Measurements from ENCODE around the gene IL16. TPM values are rescaled to one million over a fixed set of nuclear protein-coding genes. Genes with fewer than 3 reads are reported as not detected.

Gene IL16
- polyA plus RNA-seq, 1 donor from 2014 or later: not detected

DNA sequence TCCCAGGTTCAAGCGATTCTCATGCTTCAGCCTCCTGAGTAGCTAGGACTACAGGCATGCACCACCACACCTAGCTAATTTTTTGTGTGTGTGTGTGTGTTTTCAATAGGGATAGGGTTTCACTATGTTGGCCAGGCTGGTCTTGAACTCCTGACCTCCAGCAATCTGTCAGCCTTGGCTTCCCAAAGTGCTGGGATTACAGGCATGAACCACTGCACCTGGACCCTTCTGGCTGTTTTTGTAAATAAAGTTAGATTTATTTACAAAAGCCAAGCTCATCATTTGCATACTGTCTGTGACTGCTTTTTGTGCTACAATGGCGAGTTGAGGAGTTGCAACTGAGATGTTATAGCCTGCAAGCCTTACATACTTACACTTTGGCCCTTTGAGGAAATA, 28.6 kb upstream of the IL16 start:
- no peak for TF ChIP-seq REST (IDR thresholded peaks at IDR 0.05; ENCODE audit: borderline replicate concordance)
- TF ChIP-seq, protein P1, sequence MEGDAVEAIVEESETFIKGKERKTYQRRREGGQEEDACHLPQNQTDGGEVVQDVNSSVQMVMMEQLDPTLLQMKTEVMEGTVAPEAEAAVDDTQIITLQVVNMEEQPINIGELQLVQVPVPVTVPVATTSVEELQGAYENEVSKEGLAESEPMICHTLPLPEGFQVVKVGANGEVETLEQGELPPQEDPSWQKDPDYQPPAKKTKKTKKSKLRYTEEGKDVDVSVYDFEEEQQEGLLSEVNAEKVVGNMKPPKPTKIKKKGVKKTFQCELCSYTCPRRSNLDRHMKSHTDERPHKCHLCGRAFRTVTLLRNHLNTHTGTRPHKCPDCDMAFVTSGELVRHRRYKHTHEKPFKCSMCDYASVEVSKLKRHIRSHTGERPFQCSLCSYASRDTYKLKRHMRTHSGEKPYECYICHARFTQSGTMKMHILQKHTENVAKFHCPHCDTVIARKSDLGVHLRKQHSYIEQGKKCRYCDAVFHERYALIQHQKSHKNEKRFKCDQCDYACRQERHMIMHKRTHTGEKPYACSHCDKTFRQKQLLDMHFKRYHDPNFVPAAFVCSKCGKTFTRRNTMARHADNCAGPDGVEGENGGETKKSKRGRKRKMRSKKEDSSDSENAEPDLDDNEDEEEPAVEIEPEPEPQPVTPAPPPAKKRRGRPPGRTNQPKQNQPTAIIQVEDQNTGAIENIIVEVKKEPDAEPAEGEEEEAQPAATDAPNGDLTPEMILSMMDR (IDR thresholded peaks at IDR 0.05; ENCODE audit: poor library complexity, severe bottlenecking): no peak
- TF ChIP-seq EZH2 (IDR thresholded peaks at IDR 0.05; ENCODE audit: borderline replicate concordance, insufficient read depth, low read length, poor library complexity, severe bottlenecking): no peak
- no peak for TF ChIP-seq SMC3 (conservative IDR thresholded peaks at IDR 0.05; ENCODE audit: poor library complexity)
- TF ChIP-seq TAF1 (IDR thresholded peaks at IDR 0.05; ENCODE audit: low read depth): no peak
- no peak for TF ChIP-seq POLR2AphosphoS5 (IDR thresholded peaks at IDR 0.05)
- TF ChIP-seq EP300 (conservative IDR thresholded peaks at IDR 0.05; ENCODE audit: poor library complexity, severe bottlenecking): no peak
- TF ChIP-seq RAD21 (conservative IDR thresholded peaks at IDR 0.05): no peak
- no peak for TF ChIP-seq MXI1 (conservative IDR thresholded peaks at IDR 0.05; ENCODE audit: poor library complexity, severe bottlenecking)
- Histone ChIP-seq H3K9me2 (ENCODE audit: insufficient read depth, low read length) (no peaks in the 10 kb centered on the region), H3K9ac (ENCODE audit: low read length) (no peak overlapping the region), H3K27me3 (ENCODE audit: insufficient read depth, low read depth, low read length) (no peaks in the 10 kb centered on the region), H4K20me1 (ENCODE audit: insufficient read depth) (no peaks in the 10 kb centered on the region), H3K4me3 (ENCODE audit: low read length) (no peak overlapping the region), H3K79me2 (replicated peaks; ENCODE audit: insufficient read depth, low read length) (no peaks in the 10 kb centered on the region), H3K9me3 (ENCODE audit: low read length) (no peaks in the 10 kb centered on the region), H3K27ac (ENCODE audit: low read length) (no peak overlapping the region), H3K36me3 (ENCODE audit: insufficient read depth, low read length) (no peaks in the 10 kb centered on the region), H3K4me2 (ENCODE audit: low read length) (no peak overlapping the region), H2AFZ (ENCODE audit: low read depth, low read length) (no peak overlapping the region), H3F3A (ENCODE audit: insufficient read depth, low read length, poor library complexity, severe bottlenecking) (no peaks in the 10 kb centered on the region)

DNA sequence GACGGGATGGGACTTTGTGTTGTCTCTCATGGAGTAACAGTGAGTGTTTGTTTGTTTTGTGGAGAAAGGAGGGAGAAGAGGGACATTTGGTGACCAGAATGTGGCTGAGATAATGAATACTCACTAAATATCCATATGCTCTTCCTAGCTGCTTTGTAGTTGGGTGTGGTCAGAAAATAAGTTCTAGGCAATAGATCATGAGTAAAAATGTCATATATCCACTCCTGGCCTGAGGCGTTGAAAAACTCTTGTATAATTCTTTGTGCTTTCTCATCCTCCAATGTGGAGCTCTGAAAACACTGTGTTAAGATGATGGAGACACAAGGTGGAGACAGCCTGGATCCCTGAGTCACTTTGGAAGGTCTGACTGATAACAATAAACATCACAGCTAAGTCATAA, 28.0 kb upstream of the IL16 start:
- no peak overlapping the region for H3K27ac ChIP-seq (ENCODE audit: low read length)
- no peak overlapping the region for H3K9ac ChIP-seq (ENCODE audit: low read length)

More for the DNA sequence above, 28.0 kb upstream of the IL16 start:
- Histone ChIP-seq H3K27me3 (ENCODE audit: insufficient read depth, low read depth, low read length) (no peaks in the 10 kb centered on the region), H3F3A (ENCODE audit: insufficient read depth, low read length, poor library complexity, severe bottlenecking) (no peaks in the 10 kb centered on the region), H3K9me3 (ENCODE audit: low read length) (no peaks in the 10 kb centered on the region), H3K4me2 (ENCODE audit: low read length) (no peak overlapping the region), H3K9me2 (ENCODE audit: insufficient read depth, low read length) (no peaks in the 10 kb centered on the region), H3K79me2 (replicated peaks; ENCODE audit: insufficient read depth, low read length) (no peaks in the 10 kb centered on the region), H2AFZ (ENCODE audit: low read depth, low read length) (no peak overlapping the region), H3K4me3 (ENCODE audit: low read length) (no peak overlapping the region), H4K20me1 (ENCODE audit: insufficient read depth) (no peaks in the 10 kb centered on the region), H3K36me3 (ENCODE audit: insufficient read depth, low read length) (no peaks in the 10 kb centered on the region)
- no peak for TF ChIP-seq MXI1 (conservative IDR thresholded peaks at IDR 0.05; ENCODE audit: poor library complexity, severe bottlenecking)
- no peak for TF ChIP-seq SMC3 (conservative IDR thresholded peaks at IDR 0.05; ENCODE audit: poor library complexity)
- no peak for TF ChIP-seq RAD21 (conservative IDR thresholded peaks at IDR 0.05)
- TF ChIP-seq TAF1 (IDR thresholded peaks at IDR 0.05; ENCODE audit: low read depth): no peak
- TF ChIP-seq, protein P1 (IDR thresholded peaks at IDR 0.05; ENCODE audit: poor library complexity, severe bottlenecking): no peak
- TF ChIP-seq REST (IDR thresholded peaks at IDR 0.05; ENCODE audit: borderline replicate concordance): no peak
- TF ChIP-seq EZH2 (IDR thresholded peaks at IDR 0.05; ENCODE audit: borderline replicate concordance, insufficient read depth, low read length, poor library complexity, severe bottlenecking): no peak
- TF ChIP-seq EP300 (conservative IDR thresholded peaks at IDR 0.05; ENCODE audit: poor library complexity, severe bottlenecking): no peak
- TF ChIP-seq POLR2AphosphoS5 (IDR thresholded peaks at IDR 0.05): no peak

All from neural cell (in vitro differentiated cells).